Lower leg skin (tissue), 3 donors: ENCODE measurements around the gene SH3YL1.

ENCODE experiments used
- CTCF ChIP-seq, 3 donors: fragments of 450-650 bp; IDR thresholded peaks; one replicate each; pipeline ENCODE4 v1.5.1; 2016; ENCODE audit warnings: antibody characterized with exemption in 3 of 3, mild to moderate bottlenecking in 3 of 3, moderate library complexity in 2 of 3
- POLR2A ChIP-seq, 2 donors: fragments of 450-650 bp; IDR thresholded peaks; one replicate each; pipeline ENCODE4 v1.6.1; 2016 to 2017; ENCODE audit warnings: antibody characterized with exemption in 2 of 2, mild to moderate bottlenecking in 1 of 2, moderate library complexity in 1 of 2

- TF ChIP-seq CTCF (IDR thresholded peaks at IDR 0.05) (no peak), POLR2A (IDR thresholded peaks at IDR 0.05) (no peak)
These were observed 52.2 kb downstream of the SH3YL1 start for GRCh38 chr2:211486-212184.
